ENCODE measurements around the gene NGEF. TPM values are rescaled to one million over a fixed set of nuclear protein-coding genes. Genes with fewer than 3 reads are reported as not detected.
A peak's percentile ranks its signal among the peaks of the same experiment; 100 is the strongest.

Gene NGEF
- total and polyA plus RNA-seq, 12 donors: 10.1 to 467 (median 46.1) TPM

DNA sequence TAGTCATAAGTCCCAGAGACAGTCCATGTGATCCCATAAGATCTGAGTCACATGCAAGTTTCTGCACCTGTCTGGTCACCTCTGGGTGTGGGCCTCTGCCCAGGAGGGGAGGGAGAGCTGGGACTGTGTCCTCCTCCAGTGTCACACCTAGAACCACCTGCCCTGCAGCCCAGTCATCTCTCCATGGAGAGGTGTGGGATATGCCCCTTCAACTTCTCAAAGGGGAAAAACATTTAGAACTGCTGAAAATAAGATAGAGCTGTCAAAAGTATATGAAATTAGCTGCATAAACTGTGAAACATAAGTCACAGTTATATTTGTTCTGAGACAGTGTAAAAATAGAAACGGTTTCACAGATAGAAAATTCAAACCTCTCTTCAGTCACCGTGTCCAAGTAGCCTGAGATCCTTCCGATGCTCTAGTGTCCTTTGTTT lies 55.4 kb downstream of the NGEF start:
- Histone ChIP-seq H3K4me3 (no peak overlapping the region), H3K4me1 (replicated peaks in 1 of 2) (no peaks in the 10 kb centered on the region), H3K27ac (no peak overlapping the region), H3K9me3 (replicated peaks in 1 of 3) (no peaks in the 10 kb centered on the region), H3K27me3 (no peaks in the 10 kb centered on the region), H3K36me3 (replicated peaks in 1 of 2) (no peaks in the 10 kb centered on the region)
- no peak for DNase-seq
- TF ChIP-seq CTCF (IDR thresholded peaks at IDR 0.05) (no peak), POLR2A (IDR thresholded peaks at IDR 0.05) (no peak)
- WGBS, 4 donors: 80 to 98% (median 85%) methylated on average over 3 of the region's 3 CpGs
- intact Hi-C loops (cut with DNase I): no loop called here

- H3K36me3 ChIP-seq (replicated peaks in 1 of 2): no peaks in the 10 kb centered on the region
- 61 to 70% (median 67%) methylated on average over 4 to 5 of the region's 5 CpGs for WGBS, 4 donors
- no peaks in the 10 kb centered on the region for H3K4me1 ChIP-seq (replicated peaks in 1 of 2)
- H3K27ac ChIP-seq: no peak overlapping the region
- no peak for TF ChIP-seq CTCF (IDR thresholded peaks at IDR 0.05)
- DNase-seq: no peak
- no peaks in the 10 kb centered on the region for H3K9me3 ChIP-seq (replicated peaks in 1 of 3)
- intact Hi-C loops (cut with DNase I): no loop called here
- no peaks in the 10 kb centered on the region for H3K27me3 ChIP-seq
- no peak overlapping the region for H3K4me3 ChIP-seq
Observed at GRCh38 chr2:232955856-232956255, 57.2 kb downstream of the NGEF start.

DNA sequence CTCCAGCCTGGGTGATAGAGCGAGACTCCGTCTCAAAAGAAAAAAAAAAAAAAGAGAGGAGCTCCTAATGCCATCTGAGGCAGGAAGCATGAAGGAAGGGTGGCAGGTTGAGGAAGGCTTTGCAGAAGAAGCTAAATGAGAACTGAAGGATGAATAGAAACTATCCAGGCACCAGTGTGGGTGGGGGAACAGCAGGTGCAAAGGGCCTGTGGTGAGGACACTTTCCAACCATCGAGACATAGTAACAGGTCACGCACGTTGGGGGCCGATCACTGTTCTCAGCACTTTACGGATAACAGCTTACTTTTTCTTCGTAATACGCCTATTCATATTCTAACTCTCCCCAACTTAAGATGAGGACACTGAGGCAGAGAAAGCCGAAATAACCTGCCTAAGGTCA lies 58.4 kb downstream of the NGEF start:
- no peaks in the 10 kb centered on the region for H3K4me1 ChIP-seq (replicated peaks in 1 of 2)
- no peaks in the 10 kb centered on the region for H3K9me3 ChIP-seq (replicated peaks in 1 of 3)
- DNase-seq: no peak
- H3K36me3 ChIP-seq (replicated peaks in 1 of 2): no peaks in the 10 kb centered on the region
- no peak for TF ChIP-seq CTCF (IDR thresholded peaks at IDR 0.05)
- no peak for TF ChIP-seq POLR2A (IDR thresholded peaks at IDR 0.05)
- H3K27me3 ChIP-seq: no peaks in the 10 kb centered on the region
- intact Hi-C loops (cut with DNase I): no loop called here
- no peak overlapping the region for H3K4me3 ChIP-seq
- no peak overlapping the region for H3K27ac ChIP-seq
- WGBS, 4 donors: 93 to 96% (median 95%) methylated on average over 10 of the region's 10 CpGs

DNA sequence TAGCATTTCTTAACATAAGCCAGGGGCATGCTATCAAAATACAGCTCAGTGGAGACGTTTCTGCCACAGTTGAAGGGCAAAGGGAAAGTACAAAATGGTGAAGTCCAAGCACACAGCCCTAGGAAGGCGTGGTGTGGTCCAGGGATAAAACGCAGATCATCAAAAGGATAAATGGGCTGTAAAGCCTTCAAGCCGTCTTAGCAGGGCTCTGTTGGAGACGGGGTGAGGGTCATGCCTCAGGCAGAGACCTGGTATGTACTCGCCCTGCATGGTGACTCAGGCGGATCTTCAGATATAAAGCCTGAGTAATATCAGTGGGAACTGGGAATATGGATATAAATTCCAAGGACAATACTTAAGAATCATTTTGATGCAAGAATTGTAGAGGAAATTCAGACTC lies 61.2 kb downstream of the NGEF start:
- intact Hi-C loops (cut with DNase I): no loop called here
- TF ChIP-seq POLR2A (IDR thresholded peaks at IDR 0.05) (no peak), CTCF (IDR thresholded peaks at IDR 0.05) (no peak)
- Histone ChIP-seq H3K27me3 (no peaks in the 10 kb centered on the region), H3K36me3 (replicated peaks in 1 of 2) (no peaks in the 10 kb centered on the region), H3K9me3 (replicated peaks in 1 of 3) (no peaks in the 10 kb centered on the region), H3K27ac (no peak overlapping the region), H3K4me1 (replicated peaks in 1 of 2) (no peaks in the 10 kb centered on the region), H3K4me3 (no peak overlapping the region)
- DNase-seq: peak in 4 of 7 donors; percentile 21 to 65 (median 43)
- WGBS, 4 donors: 29 to 45% (median 34%) methylated on average over 7 of the region's 7 CpGs

Data from adrenal gland (tissue), 12 donors.